GM21381 (cell line): ENCODE data around the gene SLC4A1.

ENCODE experiments used
- ATAC-seq: cut with Tn5 transposase; IDR thresholded peaks from one replicate; pipeline ENCODE4 v1.9.1; 2021; ENCODE audit warnings: mild to moderate bottlenecking, moderate library complexity; ENCODE audit not compliant: unreplicated experiment

SLC4A1 gene

GRCh38 chr17:44267818-44268490 lies at the start of gene SLC4A1:
Gene SLC4A1, minus strand, starts transcription at chr17:44268135. Its CDS starts 5,269 bp downstream, at chr17:44262866.
- ATAC-seq = no peak

- no peak for ATAC-seq
Measured at GRCh38 chr17:44317545-44317944, 49.6 kb upstream of the SLC4A1 start.

- no peak for ATAC-seq
Measured at GRCh38 chr17:44315760-44316731, 48.1 kb upstream of the SLC4A1 start.

GRCh38 chr17:44314869-44315661 lies 47.1 kb upstream of the SLC4A1 start:
- no peak for ATAC-seq

GRCh38 chr17:44314524-44314868 lies 46.6 kb upstream of the SLC4A1 start:
- ATAC-seq = no peak

- no peak for ATAC-seq
Measured at GRCh38 chr17:44314031-44314430, 46.1 kb upstream of the SLC4A1 start.

GRCh38 chr17:44312396-44313104 lies 44.6 kb upstream of the SLC4A1 start:
- ATAC-seq = no peak

- no peak for ATAC-seq
Measured at GRCh38 chr17:44311562-44312181, 43.7 kb upstream of the SLC4A1 start.

- no peak for ATAC-seq
Measured at GRCh38 chr17:44310609-44311376, 42.9 kb upstream of the SLC4A1 start.

- no peak for ATAC-seq
Measured at GRCh38 chr17:44310188-44310587, 42.3 kb upstream of the SLC4A1 start.

GRCh38 chr17:44309472-44309871 lies 41.5 kb upstream of the SLC4A1 start:
- ATAC-seq = no peak

GRCh38 chr17:44308865-44309264 lies 40.9 kb upstream of the SLC4A1 start:
- no peak for ATAC-seq

GRCh38 chr17:44308320-44308818 lies 40.4 kb upstream of the SLC4A1 start, which contains the start of gene RUNDC3A:
Gene RUNDC3A, plus strand, starts transcription at chr17:44308601. Its CDS starts 232 bp downstream, at chr17:44308833.
- ATAC-seq = no peak

- no peak for ATAC-seq
Measured at GRCh38 chr17:44307387-44308186, 39.7 kb upstream of the SLC4A1 start.

- ATAC-seq = no peak
Measured at GRCh38 chr17:44304651-44305050, 36.7 kb upstream of the SLC4A1 start.

- no peak for ATAC-seq
Measured at GRCh38 chr17:44297975-44298374, 30.0 kb upstream of the SLC4A1 start.

- no peak for ATAC-seq
Measured at GRCh38 chr17:44293509-44294226, 25.7 kb upstream of the SLC4A1 start.

GRCh38 chr17:44287651-44288050 lies 19.7 kb upstream of the SLC4A1 start:
- no peak for ATAC-seq
